Measurements from ENCODE around the gene POTEE. TPM values are rescaled to one million over a fixed set of nuclear protein-coding genes. Genes with fewer than 3 reads are reported as not detected.
"Not testable (repeated sequence)": the region's sequence is repeated elsewhere in the genome, so short reads cannot be mapped to it uniquely, and the experiment has no call there.

The POTEE gene
- total and polyA plus RNA-seq, 5 experiments from 2014 or later = 0.08 to 0.18 (median 0.11) TPM

- H3K27me3 Mint-ChIP-seq, H3K4me1 Mint-ChIP-seq, DNase-seq, POLR2A ChIA-PET, H3K27ac Mint-ChIP-seq, H3K36me3 Mint-ChIP-seq, H3K9me3 Mint-ChIP-seq, ATAC-seq, H3K4me3 Mint-ChIP-seq: not testable (repeated sequence)
Measured at GRCh38 chr2:131217238-131217986, 8.1 kb downstream of the POTEE start.

- POLR2A ChIA-PET, DNase-seq, H3K9me3 Mint-ChIP-seq, ATAC-seq, H3K4me3 Mint-ChIP-seq, H3K27ac Mint-ChIP-seq, H3K36me3 Mint-ChIP-seq, H3K4me1 Mint-ChIP-seq, H3K27me3 Mint-ChIP-seq: not testable (repeated sequence)
Measured at GRCh38 chr2:131235543-131236449, 26.5 kb downstream of the POTEE start.

Other genes with a start within 250 kb of the POTEE start
- gene FAM168B, start 116.1 kb upstream of the POTEE start, total RNA-seq = 10 to 100 TPM; 82.0 to 89.1 TPM
- 10 to 100 TPM; 29.9 to 43.8 (median 35.8) TPM for gene FAM168B, start 116.1 kb upstream of the POTEE start, polyA plus RNA-seq
- 10 to 100 TPM; 44.2 to 48.6 TPM for gene PLEKHB2, start 104.2 kb upstream of the POTEE start, total RNA-seq
- gene PLEKHB2, start 104.2 kb upstream of the POTEE start, polyA plus RNA-seq = 10 to 100 TPM; 63.0 to 70.7 (median 65.7) TPM
- gene RAB6D, start 154.6 kb downstream of the POTEE start, total RNA-seq = not detected
- gene RAB6D, start 154.6 kb downstream of the POTEE start, polyA plus RNA-seq = not detected

Measured in naive thymus-derived CD8-positive, alpha-beta T cell (primary cell).